CD1c-positive myeloid dendritic cell (primary cell): ENCODE measurements around the gene ARID5A.
A peak's percentile ranks its signal among the peaks of the same experiment; 100 is the strongest.

Experiments used
- DNase-seq: peaks from one replicate; pipeline ENCODE4 v3.0.0-alpha.2; 2016; ENCODE audit errors: extremely low spot score

ARID5A gene

DNA sequence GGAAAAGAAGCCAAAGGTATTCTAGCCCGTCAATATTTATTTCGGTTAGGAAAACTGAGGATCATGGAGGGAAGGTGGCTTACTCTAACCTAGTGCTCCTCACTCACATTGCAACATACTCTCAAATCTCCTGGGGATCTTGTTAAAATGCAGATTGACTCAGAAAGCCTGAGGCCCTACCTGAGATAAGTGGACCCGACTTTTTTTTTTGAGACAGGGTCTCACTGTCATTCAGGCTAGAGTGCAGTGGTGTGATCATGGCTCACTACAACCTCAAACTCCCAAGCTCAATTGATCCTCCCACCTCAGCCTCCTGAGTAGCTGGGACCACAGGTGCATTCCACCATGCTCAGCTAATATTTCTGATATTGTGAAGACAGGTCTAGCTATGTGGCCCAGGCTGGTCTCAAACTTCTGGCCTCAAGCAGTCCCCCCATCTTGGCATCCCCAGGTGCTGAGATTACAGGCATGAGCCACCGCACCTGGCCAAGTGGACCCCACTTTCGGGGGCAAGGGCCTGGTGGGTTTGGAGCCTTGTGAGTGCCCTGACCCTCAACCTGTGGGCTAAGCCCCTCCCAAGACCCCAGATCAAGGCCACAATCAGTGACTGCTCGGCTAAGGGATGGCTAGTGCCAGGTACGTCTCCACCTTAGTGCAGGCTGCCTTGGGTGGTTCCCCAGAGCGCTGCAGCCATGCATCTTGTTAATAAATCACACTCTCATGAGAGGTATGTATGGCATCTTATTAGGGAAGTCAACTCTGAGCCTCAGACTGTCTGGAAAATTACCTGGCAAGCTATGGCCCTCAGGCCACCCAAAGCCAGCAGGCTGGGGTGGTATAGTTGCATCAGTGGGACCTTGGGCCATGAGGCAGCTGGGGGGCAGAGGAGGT, 30.3 kb upstream of the ARID5A start:
- no peak for DNase-seq

DNA sequence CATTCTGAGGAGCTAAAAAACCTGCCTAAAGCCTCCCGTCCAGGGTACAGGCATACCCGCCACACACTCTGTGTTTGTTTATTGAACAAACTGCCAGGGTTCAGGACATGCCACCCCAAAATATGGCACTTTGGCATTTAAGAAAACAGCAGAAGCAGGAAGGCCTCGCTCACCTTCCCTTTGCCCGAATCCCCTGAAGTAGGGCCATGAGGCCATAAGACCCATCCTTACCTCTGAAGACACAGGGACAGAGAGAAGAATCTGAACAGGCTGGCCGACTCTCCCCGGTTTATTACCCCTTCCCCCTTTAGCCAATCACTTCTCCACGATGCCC, 29.7 kb upstream of the ARID5A start:
- no peak for DNase-seq

GRCh38 chr2:96507957-96508520, 28.5 kb upstream of the ARID5A start:
- peak; percentile 87 for DNase-seq

DNA sequence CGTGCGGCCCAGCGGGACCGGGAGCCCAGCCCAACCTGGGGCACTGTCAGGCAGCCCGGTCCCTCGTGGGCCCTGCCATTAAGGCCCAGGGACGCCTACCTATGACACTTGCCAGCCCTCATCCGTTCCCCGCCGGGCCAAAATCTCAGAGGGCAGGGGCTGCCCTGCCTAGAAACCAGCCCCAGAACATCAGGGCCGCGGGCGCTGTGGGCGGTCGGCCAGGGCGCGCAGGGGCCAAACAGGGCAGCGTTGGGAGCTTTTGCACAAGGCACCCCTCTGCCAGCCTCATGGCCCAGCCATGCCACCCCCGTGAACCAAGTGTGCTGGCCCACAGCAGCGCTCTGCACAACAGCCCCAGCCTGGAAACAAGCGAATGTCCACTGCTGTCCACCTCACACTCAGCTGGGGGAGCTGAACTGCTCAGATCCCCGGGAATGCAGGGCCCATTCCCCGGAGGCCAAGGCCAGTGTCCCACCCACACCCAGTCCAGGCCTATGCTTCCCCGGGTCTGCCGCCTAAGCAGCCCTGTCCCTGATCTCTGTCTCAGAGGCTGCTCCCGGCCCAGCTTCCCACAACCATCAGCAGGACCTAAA, 27.9 kb upstream of the ARID5A start:
- no peak for DNase-seq

DNA sequence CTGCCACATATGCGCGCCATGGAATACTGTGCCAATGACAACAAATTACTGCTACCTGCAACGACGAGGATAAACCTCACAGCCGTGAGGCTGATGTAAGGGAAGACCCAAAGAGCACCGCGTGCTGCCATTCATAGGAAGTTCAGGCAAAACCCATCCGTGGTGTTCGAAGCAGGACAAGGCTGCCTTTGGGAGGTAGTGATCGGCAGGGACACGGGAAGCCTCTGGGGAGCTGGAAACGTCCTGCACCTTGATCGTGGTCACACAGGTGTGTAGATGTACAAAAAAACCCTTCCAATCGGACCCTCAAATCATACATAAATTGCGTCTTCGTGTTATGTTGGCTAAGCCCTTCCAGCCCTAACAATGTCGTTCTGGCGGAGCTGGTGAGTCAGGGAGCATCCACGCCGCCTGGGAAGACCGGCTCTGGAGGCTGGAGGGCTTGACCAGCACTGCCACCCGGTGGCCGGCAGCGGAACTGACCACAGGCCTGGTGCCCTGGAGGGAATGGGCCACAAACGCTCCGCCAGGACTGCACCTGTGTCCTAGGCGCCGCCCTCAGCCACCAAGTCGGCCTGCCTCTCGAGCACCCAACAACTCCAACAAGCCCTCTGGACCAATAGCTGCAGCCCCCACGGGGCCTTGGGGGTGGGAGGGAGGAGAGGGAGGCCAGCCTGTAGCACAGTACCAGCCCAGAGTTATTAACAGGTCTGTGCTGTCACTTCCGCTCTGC, 27.3 kb upstream of the ARID5A start:
- peak; percentile 90 for DNase-seq

DNA sequence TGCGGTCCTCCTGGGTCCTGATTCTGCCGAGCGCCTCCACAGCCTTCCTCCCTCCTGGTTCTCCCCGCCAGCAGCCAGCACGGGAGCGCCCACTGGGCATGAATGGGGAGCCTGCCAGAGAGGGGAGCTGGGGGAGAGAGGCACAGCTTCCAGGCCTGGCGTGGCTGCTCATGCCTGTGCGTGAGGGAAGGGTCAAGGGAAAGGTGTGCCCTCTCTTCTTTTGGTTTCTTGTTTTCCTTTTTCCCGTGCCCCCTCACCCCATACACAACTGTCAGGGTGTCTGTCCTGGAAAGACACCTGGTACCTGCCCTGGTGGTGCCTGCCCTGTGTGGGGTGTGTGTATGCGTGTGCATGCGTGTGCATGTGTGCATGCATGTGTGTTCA, 26.7 kb upstream of the ARID5A start:
- no peak for DNase-seq

- DNase-seq = no peak
Observed at GRCh38 chr2:96510931-96511595, 25.5 kb upstream of the ARID5A start.

GRCh38 chr2:96511851-96512250, 24.7 kb upstream of the ARID5A start:
- DNase-seq = no peak

- no peak for DNase-seq
Observed at GRCh38 chr2:96512341-96512740, 24.2 kb upstream of the ARID5A start.

DNA sequence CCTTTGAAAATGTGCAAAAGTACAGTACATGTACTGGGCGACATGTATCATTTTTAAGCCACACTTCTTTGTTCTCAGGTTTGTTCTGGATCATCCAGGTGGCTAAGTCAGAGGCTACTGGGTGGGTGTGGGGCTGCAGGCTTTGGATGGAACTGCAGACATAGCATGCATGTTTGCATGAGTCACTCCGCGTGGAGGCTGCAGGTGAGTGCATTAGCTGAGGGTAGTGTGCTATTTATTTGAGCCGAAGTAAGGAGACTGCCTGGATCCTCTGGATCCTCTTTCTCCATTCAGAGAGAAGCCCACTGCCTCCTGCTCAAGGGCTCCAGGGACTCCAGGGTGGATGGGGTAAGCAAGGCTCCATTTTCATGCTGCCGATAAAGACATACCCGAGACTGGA, 22.0 kb upstream of the ARID5A start:
- DNase-seq = no peak

DNA sequence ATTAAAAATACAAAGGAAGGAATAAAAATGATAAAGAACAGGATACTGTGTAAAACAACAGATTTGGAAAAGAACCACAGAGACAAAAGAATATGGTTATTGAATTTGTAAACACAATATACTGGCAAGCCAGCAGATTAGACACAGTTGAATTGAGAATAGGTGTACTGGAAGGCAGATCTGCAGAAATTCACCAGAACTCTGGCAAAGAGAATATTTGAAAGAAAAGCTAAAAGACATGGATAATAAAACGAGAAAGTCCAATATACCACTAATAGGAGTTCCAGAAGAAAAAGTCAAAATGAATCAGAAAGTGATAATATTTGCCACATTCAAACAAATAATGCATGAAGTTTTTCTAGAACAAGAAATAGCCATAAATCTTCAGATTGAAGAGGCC, 19.5 kb upstream of the ARID5A start:
- DNase-seq = no peak

GRCh38 chr2:96520231-96520630, 16.3 kb upstream of the ARID5A start:
- no peak for DNase-seq

GRCh38 chr2:96520697-96521096, 15.9 kb upstream of the ARID5A start:
- no peak for DNase-seq

DNA sequence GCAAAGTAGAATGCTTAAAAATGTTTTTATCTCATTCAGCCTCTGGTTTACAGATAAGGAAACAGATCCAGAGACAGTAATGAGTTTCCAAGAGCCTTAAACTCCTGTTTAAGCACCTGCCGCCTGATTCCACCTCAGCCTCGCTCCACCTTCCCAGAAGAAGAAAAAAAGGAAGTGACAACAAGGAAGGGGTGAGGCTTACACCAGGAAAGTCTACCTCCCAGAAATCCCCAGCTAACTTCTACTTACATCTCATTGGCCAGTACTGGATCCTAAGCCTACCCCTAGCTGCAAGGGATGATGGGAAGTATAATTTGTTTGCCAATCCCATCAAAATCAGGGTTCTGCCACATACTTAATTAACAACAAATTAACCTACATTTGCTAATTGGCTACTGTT, 15.3 kb upstream of the ARID5A start:
- no peak for DNase-seq

GRCh38 chr2:96522304-96523203, 14.0 kb upstream of the ARID5A start:
- DNase-seq = no peak

DNA sequence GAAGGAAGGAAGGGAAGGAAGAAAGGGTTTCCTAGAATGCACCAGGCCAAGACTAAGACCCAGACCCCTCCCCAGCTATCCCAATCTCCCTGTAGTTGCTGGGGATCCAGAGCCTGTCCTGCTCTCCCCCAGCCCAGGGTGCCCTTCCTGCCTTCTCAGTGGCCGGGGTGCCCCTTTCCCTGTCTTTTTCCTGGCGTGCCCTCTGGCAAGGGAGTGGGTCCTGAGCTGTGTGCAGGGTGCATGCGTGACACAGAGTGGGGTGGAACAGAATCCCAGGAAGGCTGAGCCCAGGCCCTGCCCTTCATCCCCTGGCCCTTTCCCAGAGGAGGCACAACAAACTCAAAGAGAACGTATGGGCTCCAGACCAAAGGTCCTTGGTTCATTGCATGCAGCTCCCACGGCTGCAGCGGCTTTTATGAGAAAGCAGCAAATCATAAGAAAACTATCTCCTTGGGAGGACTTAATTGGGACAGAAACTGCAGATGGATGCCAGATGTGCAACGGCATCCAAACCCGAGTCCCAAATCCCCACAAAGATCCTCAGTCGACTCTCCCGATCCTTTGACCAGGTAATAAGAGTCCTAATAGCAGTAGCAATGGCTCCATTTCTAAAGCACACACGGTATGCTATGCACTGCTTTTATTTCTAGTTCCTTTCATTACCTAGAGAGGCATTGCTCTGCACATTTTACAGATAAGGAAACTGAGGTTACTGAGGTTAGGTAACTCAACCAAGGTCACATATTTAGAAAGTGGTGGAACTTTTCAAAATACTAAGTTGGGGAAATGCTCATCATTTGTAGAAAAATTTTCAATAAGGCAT, 12.7 kb upstream of the ARID5A start:
- DNase-seq = no peak

- no peak for DNase-seq
Observed at GRCh38 chr2:96524482-96525210, 11.9 kb upstream of the ARID5A start.

DNA sequence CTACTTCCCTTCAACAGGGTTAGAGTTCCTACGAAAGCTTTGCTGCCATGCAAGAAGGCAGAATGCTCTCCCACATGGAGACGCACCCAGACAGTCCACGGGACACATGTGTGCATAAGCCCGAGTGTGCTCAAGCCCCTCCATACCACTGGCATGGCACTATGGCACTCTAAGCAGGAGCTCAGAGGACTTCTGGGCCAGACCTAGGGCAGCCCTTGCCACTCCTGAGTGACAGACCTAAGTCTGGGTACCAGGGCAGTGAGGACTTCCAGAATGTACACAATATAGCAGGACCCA, 11.4 kb upstream of the ARID5A start:
- no peak for DNase-seq

GRCh38 chr2:96526101-96526591, 10.4 kb upstream of the ARID5A start:
- no peak for DNase-seq
